HepG2 (cell line): Measurements from ENCODE around the gene GNA12. TPM values are rescaled to one million over a fixed set of nuclear protein-coding genes. Genes with fewer than 3 reads are reported as not detected.

Source experiments
- ARNT2 ChIP-seq: sonication (generic); formaldehyde crosslinking; IDR thresholded peaks from 2 replicates; pipeline ENCODE4 v1.8.0; 2022; ENCODE audit warnings: mild to moderate bottlenecking, low read depth, missing genetic modification reagents, moderate library complexity
- CEBPG ChIP-seq: IDR thresholded peaks from 2 replicates; pipeline ENCODE4 v1.6.1; 2016
- FOSL2 ChIP-seq: sonication (generic); formaldehyde crosslinking; IDR thresholded peaks from 2 replicates; pipeline ENCODE4 v1.4.0; 2020; ENCODE audit warnings: missing genetic modification reagents
- FOXA3 ChIP-seq: IDR thresholded peaks from 2 replicates; pipeline ENCODE4 v1.6.1; 2016; ENCODE audit warnings: missing genetic modification reagents, missing compliant biosample characterization
- IKZF4 ChIP-seq: sonication (generic); formaldehyde crosslinking; IDR thresholded peaks from 2 replicates; pipeline ENCODE4 v1.5.1; 2020; ENCODE audit warnings: borderline replicate concordance, mild to moderate bottlenecking, low read depth, missing genetic modification reagents; ENCODE audit errors: not compliant biosample characterization
- KDM6A ChIP-seq: IDR thresholded peaks from 2 replicates; pipeline ENCODE4 v1.6.1; 2016; ENCODE audit warnings: low read depth
- LCORL ChIP-seq, 2 experiments: fragments of 450-650 bp in 1 of 2; sonication (generic) in 1 of 2; formaldehyde crosslinking in 1 of 2; IDR thresholded peaks; 2 replicates each; pipeline versions ENCODE4 v1.5.0 to v1.6.1; 2017 to 2020; ENCODE audit warnings: antibody characterized with exemption in 1 of 2, missing genetic modification reagents in 1 of 2
- RAD51 ChIP-seq: fragments of 450-650 bp; IDR thresholded peaks from 2 replicates; pipeline ENCODE4 v1.6.1; 2016; ENCODE audit warnings: borderline replicate concordance
- RARA ChIP-seq: IDR thresholded peaks from 2 replicates; pipeline ENCODE4 v1.6.1; 2016; ENCODE audit warnings: missing genetic modification reagents, missing compliant biosample characterization
- RBM22 ChIP-seq: fragments of 200-400 bp; formaldehyde crosslinking; optimal IDR thresholded peaks from 2 replicates; pipeline ENCODE3; 2017; ENCODE audit warnings: mild to moderate bottlenecking, low read length, moderate library complexity
- SETDB1 ChIP-seq: sonication (generic); formaldehyde crosslinking; IDR thresholded peaks from 2 replicates; pipeline ENCODE4 v1.5.1; 2020; ENCODE audit warnings: missing genetic modification reagents, mild to moderate bottlenecking, borderline replicate concordance
- ZBTB20 ChIP-seq: sonication (generic); formaldehyde crosslinking; IDR thresholded peaks from 2 replicates; pipeline ENCODE4 v1.8.1; 2023; ENCODE audit warnings: missing genetic modification reagents, low read depth, mild to moderate bottlenecking, borderline replicate concordance
- ZBTB38 ChIP-seq: sonication (generic); formaldehyde crosslinking; IDR thresholded peaks from 2 replicates; pipeline ENCODE4 v1.5.1; 2020; ENCODE audit warnings: mild to moderate bottlenecking, missing genetic modification reagents
- ZNF431 ChIP-seq: sonication (generic); formaldehyde crosslinking; IDR thresholded peaks from 2 replicates; pipeline ENCODE4 v1.9.0; 2022; ENCODE audit warnings: missing genetic modification reagents, low read depth, mild to moderate bottlenecking, borderline replicate concordance
- polyA plus RNA-seq, 8 experiments: library from polyadenylated mRNA; depleted of rRNA in 3 of 8; stranded (reverse) in 7 of 8; unstranded in 1 of 8; fragments of >200 nt; fragmentation: Illumina TruSeq in 4 of 8; extraction: Trizol in 4 of 8; gene quantifications; 2 replicates each; pipeline versions ENCODE4 v1.2.1 to v1.2.3, GENCODE V29; 2011 to 2016; ENCODE audit warnings: low read depth in 4 of 8, missing spikeins in 1 of 8, mixed read lengths in 1 of 8; ENCODE audit not compliant: insufficient read depth in 1 of 8
- total RNA-seq, 5 experiments: library from RNA; depleted of rRNA; stranded (reverse); fragments of >200 nt; fragmentation: Illumina TruSeq; extraction: Trizol; gene quantifications; 2 replicates each; pipeline ENCODE4 v1.2.3, GENCODE V29; 2016; ENCODE audit warnings: low read depth in 1 of 5
- TF ChIP-seq, protein P1 (sequence below): IDR thresholded peaks from 2 replicates; pipeline ENCODE4 v1.6.1; 2016; ENCODE audit warnings: missing compliant biosample characterization, missing genetic modification reagents, borderline replicate concordance
- TF ChIP-seq, protein P2 (sequence below): sonication (generic); formaldehyde crosslinking; IDR thresholded peaks from 2 replicates; pipeline ENCODE4 v1.5.0; 2020; ENCODE audit warnings: missing genetic modification reagents
- TF ChIP-seq, protein P3 (sequence below): sonication (generic); formaldehyde crosslinking; IDR thresholded peaks from 2 replicates; pipeline ENCODE4 v1.5.1; 2020; ENCODE audit warnings: mild to moderate bottlenecking, missing genetic modification reagents, borderline replicate concordance
- TF ChIP-seq, protein P4 (sequence below): conservative IDR thresholded peaks from 2 replicates; pipeline ENCODE4 v1.6.1; 2018; ENCODE audit warnings: missing genetic modification reagents

The GNA12 gene
- total and polyA plus RNA-seq, 2 of the 13 experiments (the other 11 are each of a cell fraction or from before 2014, with no cell fraction given) = 16.2 to 50.9 TPM

GRCh38 chr7:2804227-2804763 is 39.8 kb downstream of the GNA12 start (continued):
- TF ChIP-seq, protein P1, sequence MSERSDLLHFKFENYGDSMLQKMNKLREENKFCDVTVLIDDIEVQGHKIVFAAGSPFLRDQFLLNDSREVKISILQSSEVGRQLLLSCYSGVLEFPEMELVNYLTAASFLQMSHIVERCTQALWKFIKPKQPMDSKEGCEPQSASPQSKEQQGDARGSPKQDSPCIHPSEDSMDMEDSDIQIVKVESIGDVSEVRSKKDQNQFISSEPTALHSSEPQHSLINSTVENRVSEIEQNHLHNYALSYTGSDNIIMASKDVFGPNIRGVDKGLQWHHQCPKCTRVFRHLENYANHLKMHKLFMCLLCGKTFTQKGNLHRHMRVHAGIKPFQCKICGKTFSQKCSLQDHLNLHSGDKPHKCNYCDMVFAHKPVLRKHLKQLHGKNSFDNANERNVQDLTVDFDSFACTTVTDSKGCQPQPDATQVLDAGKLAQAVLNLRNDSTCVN (CRISPR knock-in tag) = peak; percentile 38; the same call in 1 of the 2 replicates
- TF ChIP-seq FOSL2 (CRISPR knock-in tag) (peak; percentile 42), ZBTB38 (CRISPR knock-in tag) (0 out of 2 replicates have a peak, but pooled peaks have one; percentile 52), KDM6A (peak; percentile 60; the same call in 1 of the 2 replicates), RARA (peak; percentile 70; the same call in 1 of the 2 replicates), RAD51 (no peak), CEBPG (CRISPR knock-in tag) (peak; percentile 62), FOXA3 (CRISPR knock-in tag) (peak; percentile 75), ZBTB20 (CRISPR knock-in tag) (peak; percentile 87; the same call in 1 of the 2 replicates), IKZF4 (CRISPR knock-in tag) (no peak), SETDB1 (CRISPR knock-in tag) (no peak), RBM22 (no peak), ARNT2 (CRISPR knock-in tag) (peak; percentile 26; the same call in 1 of the 2 replicates), LCORL (IDR thresholded peaks at IDR 0.05) (no peak), LCORL (CRISPR knock-in tag; IDR thresholded peaks at IDR 0.05) (peak; percentile 79), ZNF431 (CRISPR knock-in tag) (peak; percentile 50; the same call in 1 of the 2 replicates)
- TF ChIP-seq, protein P2, sequence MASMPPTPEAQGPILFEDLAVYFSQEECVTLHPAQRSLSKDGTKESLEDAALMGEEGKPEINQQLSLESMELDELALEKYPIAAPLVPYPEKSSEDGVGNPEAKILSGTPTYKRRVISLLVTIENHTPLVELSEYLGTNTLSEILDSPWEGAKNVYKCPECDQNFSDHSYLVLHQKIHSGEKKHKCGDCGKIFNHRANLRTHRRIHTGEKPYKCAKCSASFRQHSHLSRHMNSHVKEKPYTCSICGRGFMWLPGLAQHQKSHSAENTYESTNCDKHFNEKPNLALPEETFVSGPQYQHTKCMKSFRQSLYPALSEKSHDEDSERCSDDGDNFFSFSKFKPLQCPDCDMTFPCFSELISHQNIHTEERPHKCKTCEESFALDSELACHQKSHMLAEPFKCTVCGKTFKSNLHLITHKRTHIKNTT = no peak
- TF ChIP-seq, protein P3, sequence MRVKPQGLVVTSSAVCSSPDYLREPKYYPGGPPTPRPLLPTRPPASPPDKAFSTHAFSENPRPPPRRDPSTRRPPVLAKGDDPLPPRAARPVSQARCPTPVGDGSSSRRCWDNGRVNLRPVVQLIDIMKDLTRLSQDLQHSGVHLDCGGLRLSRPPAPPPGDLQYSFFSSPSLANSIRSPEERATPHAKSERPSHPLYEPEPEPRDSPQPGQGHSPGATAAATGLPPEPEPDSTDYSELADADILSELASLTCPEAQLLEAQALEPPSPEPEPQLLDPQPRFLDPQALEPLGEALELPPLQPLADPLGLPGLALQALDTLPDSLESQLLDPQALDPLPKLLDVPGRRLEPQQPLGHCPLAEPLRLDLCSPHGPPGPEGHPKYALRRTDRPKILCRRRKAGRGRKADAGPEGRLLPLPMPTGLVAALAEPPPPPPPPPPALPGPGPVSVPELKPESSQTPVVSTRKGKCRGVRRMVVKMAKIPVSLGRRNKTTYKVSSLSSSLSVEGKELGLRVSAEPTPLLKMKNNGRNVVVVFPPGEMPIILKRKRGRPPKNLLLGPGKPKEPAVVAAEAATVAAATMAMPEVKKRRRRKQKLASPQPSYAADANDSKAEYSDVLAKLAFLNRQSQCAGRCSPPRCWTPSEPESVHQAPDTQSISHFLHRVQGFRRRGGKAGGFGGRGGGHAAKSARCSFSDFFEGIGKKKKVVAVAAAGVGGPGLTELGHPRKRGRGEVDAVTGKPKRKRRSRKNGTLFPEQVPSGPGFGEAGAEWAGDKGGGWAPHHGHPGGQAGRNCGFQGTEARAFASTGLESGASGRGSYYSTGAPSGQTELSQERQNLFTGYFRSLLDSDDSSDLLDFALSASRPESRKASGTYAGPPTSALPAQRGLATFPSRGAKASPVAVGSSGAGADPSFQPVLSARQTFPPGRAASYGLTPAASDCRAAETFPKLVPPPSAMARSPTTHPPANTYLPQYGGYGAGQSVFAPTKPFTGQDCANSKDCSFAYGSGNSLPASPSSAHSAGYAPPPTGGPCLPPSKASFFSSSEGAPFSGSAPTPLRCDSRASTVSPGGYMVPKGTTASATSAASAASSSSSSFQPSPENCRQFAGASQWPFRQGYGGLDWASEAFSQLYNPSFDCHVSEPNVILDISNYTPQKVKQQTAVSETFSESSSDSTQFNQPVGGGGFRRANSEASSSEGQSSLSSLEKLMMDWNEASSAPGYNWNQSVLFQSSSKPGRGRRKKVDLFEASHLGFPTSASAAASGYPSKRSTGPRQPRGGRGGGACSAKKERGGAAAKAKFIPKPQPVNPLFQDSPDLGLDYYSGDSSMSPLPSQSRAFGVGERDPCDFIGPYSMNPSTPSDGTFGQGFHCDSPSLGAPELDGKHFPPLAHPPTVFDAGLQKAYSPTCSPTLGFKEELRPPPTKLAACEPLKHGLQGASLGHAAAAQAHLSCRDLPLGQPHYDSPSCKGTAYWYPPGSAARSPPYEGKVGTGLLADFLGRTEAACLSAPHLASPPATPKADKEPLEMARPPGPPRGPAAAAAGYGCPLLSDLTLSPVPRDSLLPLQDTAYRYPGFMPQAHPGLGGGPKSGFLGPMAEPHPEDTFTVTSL (CRISPR knock-in tag) = 0 out of 2 replicates have a peak, but pooled peaks have one; percentile 43
- TF ChIP-seq, protein P4, sequence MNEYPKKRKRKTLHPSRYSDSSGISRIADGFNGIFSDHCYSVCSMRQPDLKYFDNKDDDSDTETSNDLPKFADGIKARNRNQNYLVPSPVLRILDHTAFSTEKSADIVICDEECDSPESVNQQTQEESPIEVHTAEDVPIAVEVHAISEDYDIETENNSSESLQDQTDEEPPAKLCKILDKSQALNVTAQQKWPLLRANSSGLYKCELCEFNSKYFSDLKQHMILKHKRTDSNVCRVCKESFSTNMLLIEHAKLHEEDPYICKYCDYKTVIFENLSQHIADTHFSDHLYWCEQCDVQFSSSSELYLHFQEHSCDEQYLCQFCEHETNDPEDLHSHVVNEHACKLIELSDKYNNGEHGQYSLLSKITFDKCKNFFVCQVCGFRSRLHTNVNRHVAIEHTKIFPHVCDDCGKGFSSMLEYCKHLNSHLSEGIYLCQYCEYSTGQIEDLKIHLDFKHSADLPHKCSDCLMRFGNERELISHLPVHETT (CRISPR knock-in tag) = no peak
